ENCODE data around the gene TNRC6C.
"Not testable (repeated sequence)": the region's sequence is repeated elsewhere in the genome, so short reads cannot be mapped to it uniquely, and the experiment has no call there.

Gene TNRC6C

GRCh38 chr17:78064708-78065107 is 106.2 kb downstream of the TNRC6C start:
- Mint-ChIP-seq H3K36me3 (ENCODE audit: low read depth) (peaks cover 18% of the 10 kb centered on the region), H3K9me3 (no peaks in the 10 kb centered on the region), H3K27me3 (ENCODE audit: low read depth) (no peaks in the 10 kb centered on the region), H3K4me1 (peaks cover 16% of the 10 kb centered on the region), H3K4me3 (no peak overlapping the region), H3K27ac (no peak overlapping the region)
- TF ChIP-seq CTCF (IDR thresholded peaks at IDR 0.05; ENCODE audit: unreplicated experiment in 3 of 3) = no peak

GRCh38 chr17:78066976-78067375 is 108.5 kb downstream of the TNRC6C start:
- not testable (repeated sequence) for H3K4me1 Mint-ChIP-seq; H3K27ac Mint-ChIP-seq; H3K27me3 Mint-ChIP-seq (ENCODE audit: low read depth); H3K4me3 Mint-ChIP-seq; H3K9me3 Mint-ChIP-seq
- H3K36me3 Mint-ChIP-seq (ENCODE audit: low read depth) = peaks cover 38% of the 10 kb centered on the region

GRCh38 chr17:78069695-78070094 is 111.2 kb downstream of the TNRC6C start:
- Mint-ChIP-seq H3K27me3 (ENCODE audit: low read depth) (no peaks in the 10 kb centered on the region), H3K9me3 (no peaks in the 10 kb centered on the region), H3K4me3 (no peak overlapping the region), H3K36me3 (ENCODE audit: low read depth) (peaks cover 64% of the 10 kb centered on the region), H3K27ac (no peak overlapping the region), H3K4me1 (peaks cover 4% of the 10 kb centered on the region)
- no peak for TF ChIP-seq CTCF (IDR thresholded peaks at IDR 0.05; ENCODE audit: unreplicated experiment in 3 of 3)

GRCh38 chr17:78072961-78073360 is 114.5 kb downstream of the TNRC6C start:
- H3K27ac Mint-ChIP-seq = no peak overlapping the region
- no peak overlapping the region for H3K4me3 Mint-ChIP-seq
- no peak for TF ChIP-seq CTCF (IDR thresholded peaks at IDR 0.05; ENCODE audit: unreplicated experiment in 3 of 3)
- H3K4me1 Mint-ChIP-seq = no peaks in the 10 kb centered on the region
- H3K36me3 Mint-ChIP-seq (ENCODE audit: low read depth) = peaks cover 71% of the 10 kb centered on the region
- no peaks in the 10 kb centered on the region for H3K27me3 Mint-ChIP-seq (ENCODE audit: low read depth)
- no peaks in the 10 kb centered on the region for H3K9me3 Mint-ChIP-seq

- Mint-ChIP-seq H3K4me3 (no peak overlapping the region), H3K9me3 (no peaks in the 10 kb centered on the region), H3K27ac (no peak overlapping the region), H3K4me1 (no peaks in the 10 kb centered on the region), H3K36me3 (ENCODE audit: low read depth) (peaks cover 87% of the 10 kb centered on the region), H3K27me3 (ENCODE audit: low read depth) (no peaks in the 10 kb centered on the region)
- TF ChIP-seq CTCF (IDR thresholded peaks at IDR 0.05; ENCODE audit: unreplicated experiment in 3 of 3) = no peak
These were observed 116.5 kb downstream of the TNRC6C start for GRCh38 chr17:78075011-78075410.

- H3K4me3 Mint-ChIP-seq = no peak overlapping the region
- TF ChIP-seq CTCF (IDR thresholded peaks at IDR 0.05; ENCODE audit: unreplicated experiment in 3 of 3) = no peak
- no peaks in the 10 kb centered on the region for H3K9me3 Mint-ChIP-seq
- no peaks in the 10 kb centered on the region for H3K4me1 Mint-ChIP-seq
- no peaks in the 10 kb centered on the region for H3K27me3 Mint-ChIP-seq (ENCODE audit: low read depth)
- no peak overlapping the region for H3K27ac Mint-ChIP-seq
- H3K36me3 Mint-ChIP-seq (ENCODE audit: low read depth) = peaks cover 83% of the 10 kb centered on the region
These were observed 117.0 kb downstream of the TNRC6C start for GRCh38 chr17:78075545-78075944.

All from nephron (organoid).